Panc1 (cell line): ENCODE results near the gene TRNAU1AP. TPM values are rescaled to one million over a fixed set of nuclear protein-coding genes. Genes with fewer than 3 reads are reported as not detected.

Source experiments
- ATAC-seq: fragments of 200-7000 bp; cut with Tn5 transposase; 2 replicates; pipeline ENCODE4 v1.9.1; 2020; ENCODE audit warnings: mild to moderate bottlenecking, moderate library complexity
- BruUV-seq: library from RNA; stranded (reverse); fragments of 400-500 nt; replicated peaks from 2 replicates; lab custom pipeline; 2021; lab: Mats Ljungman, UMichigan
- CTCF ChIA-PET: fragments of 300-600 bp; sonication (Branson Sonifier 250); formaldehyde crosslinking; loops from one replicate; lab custom pipeline; 2022; ENCODE audit warnings: antibody characterized with exemption; lab: Charles Lee
- POLR2A ChIA-PET: fragments of 300-600 bp; sonication (Branson Sonifier 250); formaldehyde crosslinking; loops from one replicate; lab custom pipeline; 2022; ENCODE audit warnings: antibody characterized with exemption; lab: Charles Lee
- DNase-seq: peaks from one replicate; pipeline ENCODE4 v3.0.0-alpha.2; 2010; ENCODE audit warnings: low read depth, low spot score
- H3K27ac ChIP-seq: 2 replicates; pipeline ENCODE4 v1.5.1; 2011; ENCODE audit warnings: mild to moderate bottlenecking, low read length, inconsistent platforms
- H3K27me3 ChIP-seq: fragments of 200-500 bp; sonication (Bioruptor generic); 2 replicates; pipeline ENCODE4 v1.6.0; 2014; ENCODE audit warnings: low read length, inconsistent platforms; ENCODE audit not compliant: control insufficient read depth, insufficient read depth
- H3K36me3 ChIP-seq: fragments of 200-500 bp; sonication (Bioruptor generic); 2 replicates; pipeline ENCODE4 v1.5.1; 2014; ENCODE audit warnings: inconsistent platforms, mild to moderate bottlenecking, low read length, moderate library complexity; ENCODE audit not compliant: control insufficient read depth, insufficient read depth
- H3K4me1 ChIP-seq: 2 replicates; pipeline ENCODE4 v1.5.1; 2011; ENCODE audit warnings: inconsistent platforms, mild to moderate bottlenecking, low read length, moderate library complexity; ENCODE audit not compliant: control insufficient read depth, insufficient read depth
- H3K4me3 ChIP-seq, 2 experiments: 2 replicates each; pipeline ENCODE4 v1.5.1; 2011 to 2012; ENCODE audit warnings: low read depth in 2 of 2, low read length in 2 of 2, mild to moderate bottlenecking in 2 of 2, inconsistent platforms in 1 of 2, moderate library complexity in 1 of 2
- H3K9me3 ChIP-seq: fragments of 200-500 bp; sonication (Bioruptor generic); 2 replicates; pipeline ENCODE4 v1.5.1; 2014; ENCODE audit warnings: low read depth, mild to moderate bottlenecking, inconsistent platforms, low read length, moderate library complexity; ENCODE audit not compliant: control insufficient read depth, insufficient read depth
- CTCF ChIP-seq: fragments of 450-650 bp; IDR thresholded peaks from 2 replicates; pipeline ENCODE4 v1.5.1; 2017; ENCODE audit warnings: mild to moderate bottlenecking
- POLR2AphosphoS5 ChIP-seq: IDR thresholded peaks from 2 replicates; pipeline ENCODE4 v1.6.1; 2012; ENCODE audit warnings: mild to moderate bottlenecking, low read depth, low read length, moderate library complexity
- REST ChIP-seq, 2 experiments: IDR thresholded peaks; 2 replicates each; pipeline ENCODE4 v1.6.1; 2011 to 2012; ENCODE audit warnings: low read depth in 2 of 2, control low read depth in 1 of 2, low read length in 1 of 2, mild to moderate bottlenecking in 1 of 2, moderate library complexity in 1 of 2; ENCODE audit not compliant: insufficient read depth in 1 of 2
- SIN3A ChIP-seq: IDR thresholded peaks from 2 replicates; pipeline ENCODE4 v1.6.1; 2012; ENCODE audit warnings: low read depth, mild to moderate bottlenecking, low read length, moderate library complexity, borderline replicate concordance; ENCODE audit not compliant: insufficient read depth
- TCF7L2 ChIP-seq: IDR thresholded peaks from 2 replicates; pipeline ENCODE4 v1.6.1; 2011; ENCODE audit warnings: mild to moderate bottlenecking, low read depth, low read length, inconsistent platforms
- in situ Hi-C: cut with HindIII; loops from 2 replicates; pipeline ENCODE4 v1.10.0; 2016; ENCODE audit warnings: low sequenced_read_pairs, low pct_unique_long_range_greater_than_20kb
- intact Hi-C: fragments of 100-400 bp; cut with micrococcal nuclease; formaldehyde crosslinking; loops from one replicate; pipeline ENCODE4 v1.10.0; 2022; ENCODE audit not compliant: unreplicated experiment
- total RNA-seq: library from RNA; stranded (reverse); gene quantifications from one replicate; pipeline ENCODE4 v1.2.1, GENCODE V29; 2021; ENCODE audit not compliant: unreplicated experiment

TRNAU1AP gene
- total RNA-seq, 1 experiment from 2014 or later = 39.1 TPM

DNA sequence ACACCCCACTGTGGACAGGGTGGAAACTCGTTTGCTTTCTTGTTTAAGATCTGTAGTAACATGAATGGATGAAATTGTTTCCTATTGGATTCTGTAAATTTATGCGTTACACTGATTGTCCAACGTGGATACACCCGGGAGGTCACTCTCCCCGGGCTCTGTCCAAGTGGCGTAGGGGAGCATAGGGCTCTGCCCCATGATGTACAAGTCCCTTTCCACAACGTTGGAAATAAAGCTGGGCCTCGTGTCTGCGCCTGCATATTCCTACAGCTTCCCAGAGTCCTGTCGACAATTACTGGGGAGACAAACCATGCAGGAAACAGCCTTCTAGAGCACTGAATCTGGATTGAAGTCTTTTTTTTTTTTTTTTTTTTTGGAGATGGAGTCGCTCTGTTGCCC, 45.6 kb upstream of the TRNAU1AP start:
- TF ChIP-seq REST (IDR thresholded peaks at IDR 0.05; ENCODE audit: insufficient read depth in 1 of 2, low read depth in 2 of 2, low read length in 1 of 2) (no peak), SIN3A (no peak), CTCF (no peak), POLR2AphosphoS5 (no peak), TCF7L2 (no peak)
- H3K36me3 ChIP-seq = peaks cover 36% of the 10 kb centered on the region
- peaks cover 29% of the 10 kb centered on the region for H3K4me1 ChIP-seq
- intact Hi-C loops (no loop called here), in situ Hi-C loops (no loop called here)
- H3K27ac ChIP-seq = peak overlapping the region; percentile 100
- CTCF ChIA-PET = no interaction called here
- POLR2A ChIA-PET = interaction anchor here (0.6 kb wide), 1 partner anchor 815 kb away, joined by 7 read pairs; no protein-coding TSS in a partner anchor
- no peaks in the 10 kb centered on the region for H3K9me3 ChIP-seq
- peak overlapping the region; percentile 81 to 96 for H3K4me3 ChIP-seq
- BruUV-seq = no TSS peak
- no peaks in the 10 kb centered on the region for H3K27me3 ChIP-seq
- ATAC-seq (no peak), DNase-seq (no peak)

GRCh38 chr1:28507646-28508434, 45.0 kb upstream of the TRNAU1AP start:
- ATAC-seq (no peak), DNase-seq (no peak)
- CTCF ChIA-PET = no interaction called here
- Histone ChIP-seq H3K4me3 (peak overlapping the region; percentile 81 to 96), H3K27ac (peak overlapping the region; percentile 100), H3K4me1 (peaks cover 34% of the 10 kb centered on the region), H3K27me3 (no peaks in the 10 kb centered on the region), H3K9me3 (no peaks in the 10 kb centered on the region), H3K36me3 (peaks cover 36% of the 10 kb centered on the region)
- intact Hi-C loops = no loop called here
- TF ChIP-seq TCF7L2 = no peak
- no peak for TF ChIP-seq SIN3A
- POLR2A ChIA-PET = interaction anchor here (0.5 to 1.5 kb wide), 5 partner anchors 10 to 815 kb away, joined by 3 to 7 read pairs (median 4); no protein-coding TSS in a partner anchor
- in situ Hi-C loops = no loop called here
- no TSS peak for BruUV-seq

- TF ChIP-seq POLR2AphosphoS5 = peak; percentile 71
- no peak for TF ChIP-seq REST (IDR thresholded peaks at IDR 0.05; ENCODE audit: insufficient read depth in 1 of 2, low read depth in 2 of 2, low read length in 1 of 2)
- ATAC-seq = no peak
- in situ Hi-C loops = no loop called here
- intact Hi-C loops = no loop called here
- H3K27ac ChIP-seq = peak overlapping the region; percentile 100
- H3K9me3 ChIP-seq = no peaks in the 10 kb centered on the region
- H3K4me3 ChIP-seq = peak overlapping the region; percentile 81 to 96
- no peaks in the 10 kb centered on the region for H3K27me3 ChIP-seq
- BruUV-seq = no TSS peak
- peaks cover 36% of the 10 kb centered on the region for H3K36me3 ChIP-seq
- CTCF ChIA-PET = no interaction called here
- peaks cover 34% of the 10 kb centered on the region for H3K4me1 ChIP-seq
- POLR2A ChIA-PET = interaction anchor here (0.5 to 1.5 kb wide), 4 partner anchors 10 to 123 kb away, joined by 3 to 7 read pairs (median 4); no protein-coding TSS in a partner anchor
- no peak for DNase-seq
Observed at GRCh38 chr1:28508435-28508754, 44.5 kb upstream of the TRNAU1AP start.
